HEK293T (cell line): ENCODE data around the gene SGCE.

Experiments
- BHLHE40 ChIP-seq: fragments of 450-650 bp; IDR thresholded peaks from 2 replicates; pipeline ENCODE4 v1.6.1; 2016; ENCODE audit warnings: mild to moderate bottlenecking, moderate library complexity, borderline replicate concordance
- CTBP1 ChIP-seq: fragments of 450-650 bp; IDR thresholded peaks from 2 replicates; pipeline ENCODE4 v1.6.1; 2016; ENCODE audit warnings: borderline replicate concordance
- ELF4 ChIP-seq: fragments of 450-650 bp; IDR thresholded peaks from 2 replicates; pipeline ENCODE4 v1.6.1; 2017; ENCODE audit warnings: antibody characterized with exemption
- FOXA1 ChIP-seq: fragments of 450-650 bp; IDR thresholded peaks from 2 replicates; pipeline ENCODE4 v1.6.1; 2016; ENCODE audit warnings: mild to moderate bottlenecking
- FOXK2 ChIP-seq: fragments of 450-650 bp; IDR thresholded peaks from 2 replicates; pipeline ENCODE4 v1.6.1; 2016; ENCODE audit warnings: mild to moderate bottlenecking
- FOXM1 ChIP-seq: fragments of 450-650 bp; IDR thresholded peaks from 2 replicates; pipeline ENCODE4 v1.6.1; 2017; ENCODE audit warnings: mild to moderate bottlenecking, borderline replicate concordance
- L3MBTL2 ChIP-seq: fragments of 450-650 bp; conservative IDR thresholded peaks from 2 replicates; pipeline ENCODE4 v1.6.1; 2016; ENCODE audit warnings: mild to moderate bottlenecking
- SP1 ChIP-seq: fragments of 450-650 bp; IDR thresholded peaks from 2 replicates; pipeline ENCODE4 v1.6.1; 2017
- SUZ12 ChIP-seq: fragments of 450-650 bp; IDR thresholded peaks from 2 replicates; pipeline ENCODE4 v1.6.1; 2016; ENCODE audit warnings: mild to moderate bottlenecking
- TARDBP ChIP-seq: fragments of 450-650 bp; IDR thresholded peaks from 2 replicates; pipeline ENCODE4 v1.6.1; 2016

GRCh38 chr7:94565247-94565894, 90.6 kb downstream of the SGCE start:
- TF ChIP-seq CTBP1 (no peak), ELF4 (no peak), SUZ12 (no peak), SP1 (no peak), FOXK2 (no peak), FOXM1 (no peak), L3MBTL2 (no peak), TARDBP (no peak), BHLHE40 (no peak), FOXA1 (no peak)
